Renal cortex interstitium (tissue), 11 donors: Measurements from ENCODE around the gene C2orf76. TPM values are rescaled to one million over a fixed set of nuclear protein-coding genes. Genes with fewer than 3 reads are reported as not detected.

Experiments used
- DNase-seq, 11 donors: peaks; one replicate each; pipeline ENCODE4 v3.0.0-alpha.2; 2013; ENCODE audit warnings: low read depth in 9 of 11, low spot score in 4 of 11; ENCODE audit errors: extremely low read depth in 1 of 11
- polyA plus RNA-seq, 3 donors: library from polyadenylated mRNA; unstranded; fragments of 120-200 nt; gene quantifications; one replicate each; pipeline ENCODE4 v1.2.1, GENCODE V29; 2013; ENCODE audit not compliant: insufficient read length in 3 of 3

The C2orf76 gene
- polyA plus RNA-seq, 3 donors, result 14.8 to 25.6 (median 17.9) TPM

DNA sequence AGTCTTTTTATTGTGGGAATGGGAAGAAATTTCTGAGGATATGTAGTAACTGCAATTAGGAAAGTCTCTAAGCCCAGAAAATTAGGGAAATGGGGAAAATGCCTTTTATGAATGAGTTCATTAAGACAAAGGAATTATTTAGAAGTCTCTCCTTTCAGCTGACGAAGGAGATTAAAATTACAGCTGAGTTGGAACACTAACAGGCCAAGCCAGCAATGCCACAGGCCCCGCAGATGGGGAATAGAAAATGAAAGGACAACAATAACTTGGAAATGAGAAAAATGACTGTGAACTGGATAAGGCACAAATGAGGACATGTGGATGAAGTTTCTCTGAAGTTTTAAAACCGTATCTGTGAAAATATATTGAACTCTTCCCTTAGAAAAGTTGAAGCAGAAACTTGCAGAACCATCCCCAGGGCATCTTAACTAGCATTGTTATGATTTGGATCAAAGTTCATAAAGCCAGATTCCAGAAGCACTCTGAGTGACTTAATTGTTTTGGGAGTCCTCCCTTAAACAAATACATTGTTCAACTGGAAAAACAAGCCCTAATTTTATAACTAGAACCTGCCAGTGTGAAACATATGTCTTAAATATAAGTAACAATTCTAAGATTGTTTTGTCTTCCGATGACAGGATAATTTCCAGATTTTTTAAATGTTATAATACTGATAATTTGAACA lies 51.3 kb downstream of the C2orf76 start:
- no peak for DNase-seq

- no peak for DNase-seq
These were observed 54.8 kb downstream of the C2orf76 start for GRCh38 chr2:119311831-119312230.

GRCh38 chr2:119311371-119311770 lies 55.3 kb downstream of the C2orf76 start:
- DNase-seq, result peak in 6 of 11 donors; percentile 12 to 41 (median 31)

DNA sequence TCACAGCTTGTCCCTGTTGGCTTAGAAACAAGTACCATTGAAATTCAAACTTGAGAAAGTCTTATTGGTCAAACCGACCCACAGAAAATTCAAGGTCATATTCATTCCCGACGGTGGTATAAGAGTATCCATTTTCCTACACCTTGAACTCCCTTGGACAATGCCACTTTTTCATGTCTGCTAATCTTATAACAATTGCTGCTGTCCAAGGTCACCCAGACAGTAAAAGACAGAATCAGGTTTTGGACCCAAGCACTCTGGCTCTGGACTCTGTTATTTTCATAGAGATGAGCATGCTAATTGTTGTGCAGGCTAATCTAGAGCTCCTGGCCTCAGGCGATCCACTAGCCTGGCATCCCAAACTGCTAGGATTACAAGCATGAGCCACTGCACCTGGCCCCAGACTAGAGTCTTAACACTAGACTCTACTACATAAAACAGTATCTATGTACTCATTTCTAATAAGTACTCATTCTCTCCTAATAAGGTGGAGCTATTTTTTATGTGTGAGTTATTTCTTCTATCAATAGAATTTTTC lies 57.8 kb downstream of the C2orf76 start:
- DNase-seq, result no peak

DNA sequence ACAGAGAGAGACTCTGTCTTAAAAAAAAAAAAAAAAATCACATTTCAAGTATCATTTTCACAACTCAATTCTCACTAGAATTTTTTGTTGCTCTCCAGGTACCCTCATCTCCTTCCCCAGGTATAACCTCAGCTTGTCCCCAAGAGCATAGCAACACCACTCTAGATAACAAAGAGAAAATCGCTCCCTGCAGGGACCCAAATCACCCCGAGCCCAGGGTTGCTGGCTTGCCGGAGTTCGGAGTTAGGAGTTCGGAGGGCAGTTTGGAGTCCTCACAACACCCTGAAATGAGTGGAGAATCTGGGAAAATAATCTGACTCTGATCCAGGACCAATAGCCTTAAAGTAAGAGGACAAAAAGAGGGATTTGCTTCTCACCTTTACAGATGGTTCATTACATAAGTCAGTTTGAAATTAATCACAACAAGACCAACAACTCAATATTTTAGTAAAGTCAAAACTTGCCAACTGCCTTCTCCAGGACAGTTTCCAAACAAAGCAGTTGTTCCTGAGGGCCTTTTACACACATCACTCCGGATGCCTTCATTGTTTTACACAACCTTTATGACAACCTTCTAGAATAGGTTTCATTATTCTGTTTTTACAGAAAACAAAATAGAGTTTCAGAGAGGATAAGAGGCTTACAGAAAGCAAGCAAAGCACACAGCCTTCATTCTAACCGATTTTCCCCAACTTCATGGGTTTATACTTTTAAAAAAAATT lies 59.1 kb downstream of the C2orf76 start:
- DNase-seq, result no peak

- no peak for DNase-seq
These were observed 60.4 kb downstream of the C2orf76 start for GRCh38 chr2:119306196-119306590.

DNA sequence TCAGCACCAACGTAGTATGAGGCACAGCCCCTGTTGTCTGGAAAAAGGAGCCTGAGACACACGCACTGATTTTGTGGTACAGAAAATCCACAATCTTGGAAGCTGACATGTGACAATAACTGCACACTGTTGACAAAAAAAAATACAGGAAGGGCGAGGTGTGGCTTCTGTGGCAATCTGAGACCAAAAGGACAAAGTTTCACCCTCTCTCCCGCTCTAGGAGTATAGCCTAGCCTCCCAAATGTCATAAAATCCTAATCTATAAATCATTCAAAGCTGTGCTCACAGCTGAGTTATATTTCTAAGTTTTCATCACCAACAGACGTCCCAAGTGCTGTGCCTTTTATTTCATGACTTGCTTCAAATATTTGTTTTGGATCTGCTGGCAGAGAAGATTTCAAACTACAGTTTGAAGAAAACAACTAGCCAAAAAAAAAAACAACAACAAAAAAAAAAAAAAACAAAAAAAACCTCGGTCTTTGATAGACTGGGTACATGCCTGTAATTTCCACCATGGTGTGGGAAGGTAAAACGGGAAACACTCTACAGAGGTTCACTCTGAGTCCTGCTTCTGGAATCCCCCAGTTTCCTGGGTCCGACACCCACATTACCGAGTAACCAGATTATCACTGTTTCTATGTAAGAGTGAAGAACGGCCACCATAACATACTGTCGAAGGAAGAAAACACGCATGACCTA lies 61.0 kb downstream of the C2orf76 start:
- no peak for DNase-seq

- DNase-seq, result no peak
These were observed 61.8 kb downstream of the C2orf76 start for GRCh38 chr2:119304847-119305246.

DNA sequence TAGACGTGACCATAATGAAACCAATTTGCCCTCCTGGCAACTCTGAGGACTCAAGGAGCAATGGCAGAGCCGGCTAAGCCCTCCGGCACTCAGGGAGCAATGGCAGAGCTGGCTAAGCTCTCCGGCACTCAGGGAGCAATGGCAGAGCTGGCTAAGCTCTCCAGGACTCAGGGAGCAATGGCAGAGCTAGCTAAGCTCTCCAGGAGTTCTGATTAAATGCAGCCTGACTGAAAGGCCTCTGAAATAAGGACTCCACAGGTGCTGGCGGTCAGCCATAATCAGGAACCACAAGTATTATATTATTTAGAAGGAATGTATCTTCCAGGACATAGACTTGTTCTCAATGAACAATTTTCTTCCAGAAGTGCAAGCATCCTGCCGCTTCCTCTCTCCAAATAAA lies 65.2 kb downstream of the C2orf76 start:
- DNase-seq, result no peak

GRCh38 chr2:119295688-119296375 lies 70.8 kb downstream of the C2orf76 start:
- no peak for DNase-seq

DNA sequence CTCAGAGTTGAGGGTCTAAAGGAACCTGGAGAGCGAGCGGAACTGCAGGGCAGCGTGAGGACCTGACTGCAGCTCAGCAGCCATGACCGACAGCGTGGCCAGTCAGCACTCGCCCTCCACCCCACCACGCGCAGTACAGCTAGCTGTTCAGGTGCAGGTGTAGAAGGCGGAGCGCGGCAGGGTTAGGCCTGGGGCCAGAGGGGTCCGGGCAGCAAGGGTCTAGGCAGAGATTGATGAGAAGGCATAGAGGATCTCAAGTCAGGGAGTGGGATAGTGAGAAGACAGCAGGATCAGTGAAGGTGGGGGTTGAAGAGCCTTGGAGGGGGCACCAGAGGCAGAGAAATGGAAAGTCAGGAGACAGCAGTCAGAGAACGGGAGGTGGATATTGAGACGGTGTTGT lies 72.0 kb downstream of the C2orf76 start:
- DNase-seq, result no peak

- DNase-seq, result no peak
These were observed 72.7 kb downstream of the C2orf76 start for GRCh38 chr2:119293900-119294299.

DNA sequence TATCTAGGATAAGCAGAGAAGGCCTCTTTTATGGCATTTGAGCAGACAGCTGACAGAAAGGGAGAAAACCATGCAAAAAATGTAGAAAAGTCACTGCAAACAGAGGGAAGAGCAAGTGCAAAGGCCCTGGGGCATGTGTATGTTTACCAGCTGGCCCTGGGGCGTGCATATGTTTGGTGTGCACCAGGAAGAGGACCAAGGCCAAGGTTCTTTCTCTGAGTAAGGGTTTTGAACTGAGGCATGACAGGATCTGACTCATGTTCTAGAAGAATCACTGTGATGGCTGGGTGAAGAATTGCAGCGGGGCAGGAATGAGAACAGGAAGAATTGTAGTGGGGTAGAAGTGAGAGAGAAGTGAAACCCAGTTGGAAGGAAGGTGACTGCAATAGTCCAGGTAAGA lies 73.4 kb downstream of the C2orf76 start:
- DNase-seq, result no peak

DNA sequence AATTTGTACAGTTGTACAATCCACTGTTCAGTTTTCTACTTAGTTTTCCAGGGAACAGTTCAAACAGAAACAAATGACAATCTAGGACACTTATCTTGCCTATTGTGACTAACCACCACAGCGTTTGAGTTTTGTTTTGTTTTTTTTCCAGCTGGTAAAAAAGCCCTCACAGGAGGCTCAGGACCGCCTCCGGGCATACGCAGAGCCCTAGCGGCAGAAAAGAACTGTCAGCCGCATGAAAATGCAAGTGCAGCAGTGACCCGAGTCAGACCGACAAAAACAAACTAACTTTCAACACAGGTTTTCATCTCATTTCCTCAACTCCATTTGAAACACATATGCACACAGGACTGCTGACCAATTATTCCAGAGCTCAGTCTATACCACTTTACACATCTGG lies 74.4 kb downstream of the C2orf76 start:
- no peak for DNase-seq

GRCh38 chr2:119291588-119292167 lies 75.0 kb downstream of the C2orf76 start:
- no peak for DNase-seq

DNA sequence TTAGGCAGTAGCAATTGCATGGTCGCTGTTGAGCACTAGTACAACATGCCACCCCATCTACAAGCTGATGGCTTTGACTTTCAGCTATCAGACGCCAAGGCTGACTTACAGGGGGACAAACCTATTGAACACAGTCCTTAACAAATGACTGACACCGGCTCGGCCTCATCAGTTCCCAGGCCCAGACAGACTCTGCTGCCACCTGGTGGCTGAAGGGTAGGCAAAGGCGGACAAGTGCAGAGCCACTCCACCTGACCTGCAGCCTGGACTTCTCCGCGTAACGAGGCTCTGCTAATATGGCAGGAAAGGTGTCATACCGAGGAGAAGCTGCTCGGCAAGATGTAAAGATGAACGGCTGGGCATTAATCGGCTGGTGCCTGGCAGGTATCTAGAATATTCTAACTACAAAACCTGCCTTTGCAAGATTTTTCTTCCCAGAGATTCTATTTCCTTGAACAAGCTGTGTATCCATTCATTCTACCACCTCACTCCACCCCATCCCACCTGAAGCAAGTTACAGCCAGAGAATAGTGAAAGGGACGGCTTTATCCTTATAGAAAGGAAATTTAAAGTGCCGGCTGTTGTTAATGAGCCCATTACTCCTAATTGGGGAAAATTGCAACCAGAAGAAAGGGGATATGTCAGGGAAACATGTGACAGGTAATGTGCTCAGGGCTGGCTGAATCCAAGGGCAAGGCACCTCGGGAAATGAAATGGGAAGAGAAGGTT lies 75.6 kb downstream of the C2orf76 start:
- peak in 8 of 11 donors; percentile 38 to 74 (median 54) for DNase-seq

DNA sequence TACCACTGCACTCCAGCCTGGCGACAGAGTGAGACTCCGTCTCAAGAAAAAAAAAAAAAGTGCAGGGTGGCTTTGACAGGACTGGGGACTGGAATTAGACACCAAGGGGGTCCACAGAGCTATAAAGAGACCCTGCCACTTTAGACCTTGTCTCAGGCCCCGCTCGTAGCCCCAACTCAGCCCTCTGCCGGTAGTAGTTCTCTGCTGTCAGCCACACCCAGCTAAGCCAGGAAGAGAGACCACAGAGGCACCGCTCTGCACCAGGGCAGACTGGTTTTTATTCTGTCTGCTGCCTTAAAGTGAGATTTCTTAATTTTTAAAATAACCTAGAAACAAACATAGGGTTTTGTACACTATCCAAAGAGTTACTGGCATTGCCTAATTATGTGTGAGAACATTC lies 77.0 kb downstream of the C2orf76 start:
- no peak for DNase-seq

- no peak for DNase-seq
These were observed 77.5 kb downstream of the C2orf76 start for GRCh38 chr2:119289093-119289492.
